Measurements from ENCODE around the gene EPAS1. TPM values are rescaled to one million over a fixed set of nuclear protein-coding genes. Genes with fewer than 3 reads are reported as not detected.

Gene EPAS1
- total RNA-seq, 2 donors from 2014 or later: 58.4 to 162 TPM

DNA sequence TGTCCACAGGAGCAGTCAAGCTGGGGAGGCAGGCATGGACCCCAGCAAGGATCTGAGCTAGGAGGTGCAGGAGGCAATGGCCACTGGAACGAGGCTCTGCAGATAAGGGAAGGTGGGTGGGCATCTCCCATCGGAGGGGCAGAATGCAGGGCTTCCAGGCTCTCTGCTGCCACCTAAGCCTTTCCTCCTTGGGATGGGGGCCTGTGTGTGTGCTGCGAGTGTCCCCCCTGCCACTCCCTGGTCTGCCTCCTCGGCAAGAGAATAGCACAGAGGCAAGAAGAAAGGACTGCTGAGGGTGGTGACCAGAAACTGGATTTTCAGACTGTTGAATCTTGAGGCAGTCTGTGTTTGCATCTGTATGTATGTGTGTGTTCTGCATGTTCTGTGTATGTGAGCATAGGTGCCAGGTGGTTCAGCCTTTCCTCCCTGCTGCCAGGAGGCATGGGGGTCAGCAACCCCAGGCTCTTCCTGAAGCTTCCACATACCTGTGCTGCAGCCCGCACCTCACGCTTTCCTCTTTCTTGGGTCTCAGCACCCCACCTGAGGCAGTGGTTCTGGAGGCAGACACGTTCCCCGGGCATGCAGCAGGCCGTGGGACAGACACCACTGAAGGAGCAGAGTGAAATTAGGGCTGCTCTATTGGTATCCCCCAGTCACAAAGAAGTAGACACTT lies 86.7 kb downstream of the EPAS1 start:
- Histone ChIP-seq H3K9me3 (no peaks in the 10 kb centered on the region), H3K27ac (no peak overlapping the region), H3K27me3 (no peaks in the 10 kb centered on the region), H3K4me1 (no peaks in the 10 kb centered on the region), H3K4me3 (no peak overlapping the region), H3K36me3 (replicated peaks in 1 of 2; ENCODE audit: insufficient read depth in 1 of 2, low read depth in 2 of 2) (peaks cover 4 to 41% of the 10 kb centered on the region in 2 donors)
- intact Hi-C loops (cut with DNase I): no loop called here
- DNase-seq: no peak
- WGBS, 2 donors: 83 to 89% methylated on average over 9 of the region's 9 CpGs
- no peak for ATAC-seq
- TF ChIP-seq, protein P1, sequence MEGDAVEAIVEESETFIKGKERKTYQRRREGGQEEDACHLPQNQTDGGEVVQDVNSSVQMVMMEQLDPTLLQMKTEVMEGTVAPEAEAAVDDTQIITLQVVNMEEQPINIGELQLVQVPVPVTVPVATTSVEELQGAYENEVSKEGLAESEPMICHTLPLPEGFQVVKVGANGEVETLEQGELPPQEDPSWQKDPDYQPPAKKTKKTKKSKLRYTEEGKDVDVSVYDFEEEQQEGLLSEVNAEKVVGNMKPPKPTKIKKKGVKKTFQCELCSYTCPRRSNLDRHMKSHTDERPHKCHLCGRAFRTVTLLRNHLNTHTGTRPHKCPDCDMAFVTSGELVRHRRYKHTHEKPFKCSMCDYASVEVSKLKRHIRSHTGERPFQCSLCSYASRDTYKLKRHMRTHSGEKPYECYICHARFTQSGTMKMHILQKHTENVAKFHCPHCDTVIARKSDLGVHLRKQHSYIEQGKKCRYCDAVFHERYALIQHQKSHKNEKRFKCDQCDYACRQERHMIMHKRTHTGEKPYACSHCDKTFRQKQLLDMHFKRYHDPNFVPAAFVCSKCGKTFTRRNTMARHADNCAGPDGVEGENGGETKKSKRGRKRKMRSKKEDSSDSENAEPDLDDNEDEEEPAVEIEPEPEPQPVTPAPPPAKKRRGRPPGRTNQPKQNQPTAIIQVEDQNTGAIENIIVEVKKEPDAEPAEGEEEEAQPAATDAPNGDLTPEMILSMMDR (IDR thresholded peaks at IDR 0.05): no peak
- no peak for TF ChIP-seq POLR2A (IDR thresholded peaks at IDR 0.05)

DNA sequence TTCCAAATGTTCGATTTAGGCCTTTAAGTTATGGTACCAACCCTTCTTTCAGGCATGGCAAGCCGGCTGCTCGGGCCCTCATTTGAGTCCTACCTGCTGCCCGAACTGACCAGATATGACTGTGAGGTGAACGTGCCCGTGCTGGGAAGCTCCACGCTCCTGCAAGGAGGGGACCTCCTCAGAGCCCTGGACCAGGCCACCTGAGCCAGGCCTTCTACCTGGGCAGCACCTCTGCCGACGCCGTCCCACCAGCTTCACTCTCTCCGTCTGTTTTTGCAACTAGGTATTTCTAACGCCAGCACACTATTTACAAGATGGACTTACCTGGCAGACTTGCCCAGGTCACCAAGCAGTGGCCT lies 87.2 kb downstream of the EPAS1 start:
- no peak overlapping the region for H3K27ac ChIP-seq
- DNase-seq (no peak), ATAC-seq (no peak)
- no peaks in the 10 kb centered on the region for H3K9me3 ChIP-seq
- 92 to 93% methylated on average over 11 to 12 of the region's 12 CpGs for WGBS, 2 donors
- peaks cover 4 to 38% of the 10 kb centered on the region in 2 donors for H3K36me3 ChIP-seq (replicated peaks in 1 of 2; ENCODE audit: insufficient read depth in 1 of 2, low read depth in 2 of 2)
- intact Hi-C loops (cut with DNase I): no loop called here
- H3K27me3 ChIP-seq: no peaks in the 10 kb centered on the region
- no peak for TF ChIP-seq POLR2A (IDR thresholded peaks at IDR 0.05)
- TF ChIP-seq, protein P1 (IDR thresholded peaks at IDR 0.05): no peak
- H3K4me1 ChIP-seq: no peaks in the 10 kb centered on the region
- H3K4me3 ChIP-seq: no peak overlapping the region

DNA sequence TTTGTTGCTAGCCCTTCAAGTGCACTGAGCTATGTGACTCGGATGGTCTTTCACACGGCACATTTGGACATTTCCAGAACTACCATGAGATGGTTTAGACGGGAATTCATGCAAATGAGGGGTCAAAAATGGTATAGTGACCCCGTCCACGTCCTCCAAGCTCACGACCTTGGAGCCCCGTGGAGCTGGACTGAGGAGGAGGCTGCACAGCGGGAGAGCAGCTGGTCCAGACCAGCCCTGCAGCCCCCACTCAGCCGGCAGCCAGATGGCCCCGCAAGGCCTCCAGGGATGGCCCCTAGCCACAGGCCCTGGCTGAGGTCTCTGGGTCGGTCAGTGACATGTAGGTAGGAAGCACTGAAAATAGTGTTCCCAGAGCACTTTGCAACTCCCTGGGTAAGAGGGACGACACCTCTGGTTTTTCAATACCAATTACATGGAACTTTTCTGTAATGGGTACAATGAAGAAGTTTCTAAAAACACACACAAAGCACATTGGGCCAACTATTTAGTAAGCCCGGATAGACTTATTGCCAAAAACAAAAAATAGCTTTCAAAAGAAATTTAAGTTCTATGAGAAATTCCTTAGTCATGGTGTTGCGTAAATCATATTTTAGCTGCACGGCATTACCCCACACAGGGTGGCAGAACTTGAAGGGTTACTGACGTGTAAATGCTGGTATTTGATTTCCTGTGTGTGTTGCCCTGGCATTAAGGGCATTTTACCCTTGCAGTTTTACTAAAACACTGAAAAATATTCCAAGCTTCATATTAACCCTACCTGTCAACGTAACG lies 88.8 kb downstream of the EPAS1 start:
- Histone ChIP-seq H3K4me3 (no peak overlapping the region), H3K36me3 (replicated peaks in 1 of 2; ENCODE audit: insufficient read depth in 1 of 2, low read depth in 2 of 2) (peaks cover 4 to 28% of the 10 kb centered on the region in 2 donors), H3K9me3 (no peaks in the 10 kb centered on the region), H3K27me3 (no peaks in the 10 kb centered on the region), H3K27ac (no peak overlapping the region), H3K4me1 (no peaks in the 10 kb centered on the region)
- ATAC-seq (no peak), DNase-seq (no peak)
- TF ChIP-seq POLR2A (IDR thresholded peaks at IDR 0.05): no peak
- TF ChIP-seq, protein P1 (IDR thresholded peaks at IDR 0.05): no peak
- WGBS, 2 donors: 76 to 79% methylated on average over 17 to 18 of the region's 18 CpGs
- intact Hi-C loops (cut with DNase I): no loop called here

DNA sequence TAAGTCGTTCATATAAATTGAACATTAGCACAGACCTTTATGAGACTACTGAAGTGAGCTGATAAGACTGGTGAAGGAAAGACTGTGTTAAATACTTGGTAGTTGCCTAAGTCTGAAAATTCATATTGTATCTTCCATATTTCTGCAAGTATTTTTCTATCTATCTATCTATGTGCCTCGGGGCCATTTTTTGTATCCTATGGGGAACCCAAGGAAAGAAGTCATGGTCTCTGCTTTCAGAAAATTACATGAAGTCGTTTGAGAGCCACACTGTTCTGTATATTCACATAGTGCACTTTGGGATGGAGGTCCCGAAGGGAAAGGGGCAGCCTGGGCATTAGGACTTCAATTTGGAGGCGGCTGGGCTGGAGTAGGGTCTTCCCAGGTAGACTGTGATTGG lies 89.6 kb downstream of the EPAS1 start:
- Histone ChIP-seq H3K9me3 (no peaks in the 10 kb centered on the region), H3K27ac (no peak overlapping the region), H3K4me3 (no peak overlapping the region), H3K27me3 (no peaks in the 10 kb centered on the region), H3K36me3 (replicated peaks in 1 of 2; ENCODE audit: insufficient read depth in 1 of 2, low read depth in 2 of 2) (peaks cover 4 to 21% of the 10 kb centered on the region in 2 donors), H3K4me1 (no peaks in the 10 kb centered on the region)
- TF ChIP-seq, protein P1 (IDR thresholded peaks at IDR 0.05): no peak
- no peak for TF ChIP-seq POLR2A (IDR thresholded peaks at IDR 0.05)
- intact Hi-C loops (cut with DNase I): no loop called here
- 81 to 82% methylated on average over 5 of the region's 5 CpGs for WGBS, 2 donors
- no peak for DNase-seq
- no peak for ATAC-seq
